K562 (cell line): ENCODE data around the gene PPP6R1. TPM values are rescaled to one million over a fixed set of nuclear protein-coding genes. Genes with fewer than 3 reads are reported as not detected.

ENCODE experiments used
- ATF1 ChIP-seq, 2 experiments: fragments of 450-650 bp in 1 of 2; IDR thresholded peaks; 2 replicates each; pipeline ENCODE4 v1.6.1; 2016; ENCODE audit warnings: missing compliant biosample characterization in 1 of 2, missing genetic modification characterization in 1 of 2
- ELF1 ChIP-seq: fragments of 200-800 bp; sonication (Bioruptor generic); IDR thresholded peaks from 2 replicates; pipeline ENCODE4 v1.6.1; 2016; ENCODE audit warnings: missing genetic modification characterization, missing compliant biosample characterization
- ID3 ChIP-seq, 2 experiments: fragments of 250-450 bp in 1 of 2; fragments of 450-650 bp in 1 of 2; sonication (Bioruptor Pico) in 1 of 2; IDR thresholded peaks; 2 replicates each; pipeline versions ENCODE4 v1.6.1 to v1.8.0; 2016 to 2021; ENCODE audit warnings: mild to moderate bottlenecking in 2 of 2, moderate library complexity in 2 of 2, missing compliant biosample characterization in 1 of 2, missing genetic modification characterization in 1 of 2
- ILF3 ChIP-seq: fragments of 450-650 bp; IDR thresholded peaks from 2 replicates; pipeline ENCODE4 v1.6.1; 2018; ENCODE audit warnings: antibody characterized with exemption, mild to moderate bottlenecking, moderate library complexity, borderline replicate concordance
- JUN ChIP-seq, 2 experiments: sonication (generic) in 1 of 2; formaldehyde crosslinking in 1 of 2; IDR thresholded peaks; 2 replicates each; pipeline versions ENCODE4 v1.6.1 to v1.8.0; 2012 to 2022; ENCODE audit warnings: borderline replicate concordance in 2 of 2, mild to moderate bottlenecking in 2 of 2, improper control_type of control experiment in 1 of 2, low read depth in 1 of 2, low read length in 1 of 2, missing genetic modification reagents in 1 of 2
- KDM1A ChIP-seq, 2 experiments: fragments of 450-650 bp; IDR thresholded peaks; 2 replicates each; pipeline ENCODE4 v1.6.1; 2016; ENCODE audit warnings: mild to moderate bottlenecking in 2 of 2
- MTA1 ChIP-seq: fragments of 450-650 bp; IDR thresholded peaks from 2 replicates; pipeline ENCODE4 v1.6.1; 2017; ENCODE audit warnings: borderline replicate concordance
- NRF1 ChIP-seq, 2 experiments: fragments of 450-650 bp; IDR thresholded peaks in 1 of 2; conservative IDR thresholded peaks in 1 of 2; 2 replicates each; pipeline ENCODE4 v1.6.1; 2014; ENCODE audit warnings: mild to moderate bottlenecking in 2 of 2
- POLR3G ChIP-seq: IDR thresholded peaks from 2 replicates; pipeline ENCODE4 v1.6.1; 2011; ENCODE audit not compliant: insufficient read length, insufficient replicate concordance; ENCODE audit errors: extremely low read depth
- PURB ChIP-seq: sonication (generic); formaldehyde crosslinking; IDR thresholded peaks from 2 replicates; pipeline ENCODE4 v1.9.0; 2021; ENCODE audit warnings: low read depth, mild to moderate bottlenecking, missing genetic modification reagents
- PYGO2 ChIP-seq: fragments of 450-650 bp; IDR thresholded peaks from 2 replicates; pipeline ENCODE4 v1.6.1; 2016; ENCODE audit warnings: mild to moderate bottlenecking, missing genetic modification characterization, moderate library complexity, missing compliant biosample characterization
- RFX5 ChIP-seq: IDR thresholded peaks from 2 replicates; pipeline ENCODE4 v1.6.1; 2011; ENCODE audit warnings: low read depth, mild to moderate bottlenecking, improper control_type of control experiment, low read length
- RUNX1 ChIP-seq: sonication (generic); IDR thresholded peaks from 2 replicates; pipeline ENCODE4 v1.6.1; 2016; ENCODE audit warnings: antibody characterized with exemption, low read depth
- SMARCC2 ChIP-seq: fragments of 450-650 bp; IDR thresholded peaks from 2 replicates; pipeline ENCODE4 v1.6.1; 2017; ENCODE audit warnings: antibody characterized with exemption, moderate library complexity, mild to moderate bottlenecking, low read depth
- STAG1 ChIP-seq: sonication (generic); formaldehyde crosslinking; IDR thresholded peaks from 2 replicates; pipeline ENCODE4 v1.5.0; 2020; ENCODE audit warnings: missing genetic modification reagents, borderline replicate concordance
- ZBTB1 ChIP-seq: sonication (generic); formaldehyde crosslinking; IDR thresholded peaks from 2 replicates; pipeline ENCODE4 v1.8.1; 2023; ENCODE audit warnings: missing genetic modification reagents, low read depth, mild to moderate bottlenecking, borderline replicate concordance
- ZNF280B ChIP-seq: fragments of 250-450 bp; sonication (Bioruptor Pico); IDR thresholded peaks from 2 replicates; pipeline ENCODE4 v1.5.1; 2021; ENCODE audit warnings: mild to moderate bottlenecking
- ZNF76 ChIP-seq: fragments of 250-450 bp; sonication (Bioruptor Pico); IDR thresholded peaks from 2 replicates; pipeline ENCODE4 v1.4.0; 2020; ENCODE audit warnings: mild to moderate bottlenecking, moderate library complexity, borderline replicate concordance
- ZNF830 ChIP-seq: fragments of 250-450 bp; sonication (Bioruptor Pico); IDR thresholded peaks from 2 replicates; pipeline ENCODE4 v1.5.0; 2021; ENCODE audit warnings: mild to moderate bottlenecking
- polyA plus RNA-seq, 8 experiments: library from polyadenylated mRNA; depleted of rRNA in 4 of 8; stranded (reverse) in 5 of 8; unstranded in 3 of 8; fragments of >200 nt; fragmentation: Nextera tagmentation in 2 of 8; fragmentation: Illumina TruSeq in 1 of 8; extraction: Ambion mirVana in 2 of 8; extraction: Trizol in 1 of 8; gene quantifications; 2 replicates each; pipeline versions ENCODE4 v1.2.1 to v1.2.3, GENCODE V29; 2011 to 2014; ENCODE audit warnings: inconsistent platforms in 1 of 8, missing spikeins in 1 of 8
- total RNA-seq, 7 experiments: library from RNA; depleted of rRNA in 6 of 7; stranded (reverse); fragments of >200 nt in 6 of 7; fragmentation: Illumina TruSeq in 2 of 7; extraction: Trizol in 2 of 7; gene quantifications; 2 replicates each; pipeline versions ENCODE4 v1.2.1 to v1.2.3, GENCODE V29; 2011 to 2021; ENCODE audit warnings: low replicate concordance in 1 of 7
- TF ChIP-seq, protein P1 (sequence below): IDR thresholded peaks from 3 replicates; pipeline ENCODE4 v1.6.1; 2011; ENCODE audit warnings: borderline replicate concordance, mild to moderate bottlenecking, moderate library complexity; ENCODE audit not compliant: insufficient read length; ENCODE audit errors: extremely low read depth
- TF ChIP-seq, protein P2 (sequence below): sonication (generic); formaldehyde crosslinking; IDR thresholded peaks from 2 replicates; pipeline ENCODE4 v1.5.0; 2020; ENCODE audit warnings: missing genetic modification reagents

Gene PPP6R1
- total and polyA plus RNA-seq, 9 of the 15 experiments (the other 6 are each of a cell fraction or from before 2014, with no cell fraction given) = 0.48 to 135 (median 37.2) TPM

GRCh38 chr19:55259540-55260210 is 858 bp upstream of the PPP6R1 start (continued):
- TF ChIP-seq ZNF280B (CRISPR knock-in tag) (no peak), SMARCC2 (0 out of 2 replicates have a peak, but pooled peaks have one; percentile 29), ID3 (CRISPR knock-in tag; IDR thresholded peaks at IDR 0.05) (no peak), ID3 (tag; IDR thresholded peaks at IDR 0.05) (no peak), RFX5 (no peak), ILF3 (no peak), KDM1A (IDR thresholded peaks at IDR 0.05) (no peak), ELF1 (tag) (peak; percentile 41; the same call in 1 of the 2 replicates), ATF1 (CRISPR knock-in tag; IDR thresholded peaks at IDR 0.05) (no peak), ATF1 (tag; IDR thresholded peaks at IDR 0.05) (no peak), ZBTB1 (CRISPR knock-in tag) (0 out of 2 replicates have a peak, but pooled peaks have one; percentile 21), STAG1 (CRISPR knock-in tag) (no peak), POLR3G (no peak), JUN (IDR thresholded peaks at IDR 0.05; ENCODE audit: borderline replicate concordance, low read depth, low read length) (no peak), JUN (CRISPR knock-in tag; IDR thresholded peaks at IDR 0.05; ENCODE audit: borderline replicate concordance) (0 out of 2 replicates have a peak, but pooled peaks have one; percentile 58), PURB (CRISPR knock-in tag) (no peak), NRF1 (conservative IDR thresholded peaks at IDR 0.05 in 1 of 2, IDR thresholded peaks at IDR 0.05 in 1 of 2) (no peak), PYGO2 (tag) (no peak), MTA1 (no peak), RUNX1 (no peak), ZNF76 (no peak), ZNF830 (CRISPR knock-in tag) (0 out of 2 replicates have a peak, but pooled peaks have one; percentile 22)
- TF ChIP-seq, protein P1, sequence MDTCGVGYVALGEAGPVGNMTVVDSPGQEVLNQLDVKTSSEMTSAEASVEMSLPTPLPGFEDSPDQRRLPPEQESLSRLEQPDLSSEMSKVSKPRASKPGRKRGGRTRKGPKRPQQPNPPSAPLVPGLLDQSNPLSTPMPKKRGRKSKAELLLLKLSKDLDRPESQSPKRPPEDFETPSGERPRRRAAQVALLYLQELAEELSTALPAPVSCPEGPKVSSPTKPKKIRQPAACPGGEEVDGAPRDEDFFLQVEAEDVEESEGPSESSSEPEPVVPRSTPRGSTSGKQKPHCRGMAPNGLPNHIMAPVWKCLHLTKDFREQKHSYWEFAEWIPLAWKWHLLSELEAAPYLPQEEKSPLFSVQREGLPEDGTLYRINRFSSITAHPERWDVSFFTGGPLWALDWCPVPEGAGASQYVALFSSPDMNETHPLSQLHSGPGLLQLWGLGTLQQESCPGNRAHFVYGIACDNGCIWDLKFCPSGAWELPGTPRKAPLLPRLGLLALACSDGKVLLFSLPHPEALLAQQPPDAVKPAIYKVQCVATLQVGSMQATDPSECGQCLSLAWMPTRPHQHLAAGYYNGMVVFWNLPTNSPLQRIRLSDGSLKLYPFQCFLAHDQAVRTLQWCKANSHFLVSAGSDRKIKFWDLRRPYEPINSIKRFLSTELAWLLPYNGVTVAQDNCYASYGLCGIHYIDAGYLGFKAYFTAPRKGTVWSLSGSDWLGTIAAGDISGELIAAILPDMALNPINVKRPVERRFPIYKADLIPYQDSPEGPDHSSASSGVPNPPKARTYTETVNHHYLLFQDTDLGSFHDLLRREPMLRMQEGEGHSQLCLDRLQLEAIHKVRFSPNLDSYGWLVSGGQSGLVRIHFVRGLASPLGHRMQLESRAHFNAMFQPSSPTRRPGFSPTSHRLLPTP = no peak
- TF ChIP-seq, protein P2, sequence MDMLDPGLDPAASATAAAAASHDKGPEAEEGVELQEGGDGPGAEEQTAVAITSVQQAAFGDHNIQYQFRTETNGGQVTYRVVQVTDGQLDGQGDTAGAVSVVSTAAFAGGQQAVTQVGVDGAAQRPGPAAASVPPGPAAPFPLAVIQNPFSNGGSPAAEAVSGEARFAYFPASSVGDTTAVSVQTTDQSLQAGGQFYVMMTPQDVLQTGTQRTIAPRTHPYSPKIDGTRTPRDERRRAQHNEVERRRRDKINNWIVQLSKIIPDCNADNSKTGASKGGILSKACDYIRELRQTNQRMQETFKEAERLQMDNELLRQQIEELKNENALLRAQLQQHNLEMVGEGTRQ (CRISPR knock-in tag) = no peak
